ENCODE data around the gene MICA. TPM values are rescaled to one million over a fixed set of nuclear protein-coding genes. Genes with fewer than 3 reads are reported as not detected.
A peak's percentile ranks its signal among the peaks of the same experiment; 100 is the strongest.
"Not testable (repeated sequence)": the region's sequence is repeated elsewhere in the genome, so short reads cannot be mapped to it uniquely, and the experiment has no call there.

The MICA gene
- total RNA-seq, 1 donor from 2014 or later: 10.7 TPM

GRCh38 chr6:31394381-31394780 lies 9.0 kb upstream of the MICA start:
- no peak for DNase-seq (ENCODE audit: extremely low spot score, unreplicated experiment)
- no peaks in the 10 kb centered on the region for H3K9me3 Mint-ChIP-seq
- peaks cover 6% of the 10 kb centered on the region for H3K4me1 Mint-ChIP-seq (ENCODE audit: unreplicated experiment)
- H3K27me3 Mint-ChIP-seq: peaks cover 4% of the 10 kb centered on the region
- no peak overlapping the region for H3K27ac Mint-ChIP-seq
- TF ChIP-seq CTCF (conservative IDR thresholded peaks at IDR 0.05): no peak
- H3K36me3 Mint-ChIP-seq: peaks cover under 1% of the 10 kb centered on the region
- H3K4me3 Mint-ChIP-seq: no peak overlapping the region

- H3K4me1 Mint-ChIP-seq (ENCODE audit: unreplicated experiment): peaks cover 10% of the 10 kb centered on the region
- H3K27ac Mint-ChIP-seq: no peak overlapping the region
- H3K27me3 Mint-ChIP-seq: peaks cover 16% of the 10 kb centered on the region
- no peak overlapping the region for H3K4me3 Mint-ChIP-seq
- no peak for DNase-seq (ENCODE audit: extremely low spot score, unreplicated experiment)
- TF ChIP-seq CTCF (conservative IDR thresholded peaks at IDR 0.05): no peak
- H3K9me3 Mint-ChIP-seq: no peaks in the 10 kb centered on the region
- peaks cover 4% of the 10 kb centered on the region for H3K36me3 Mint-ChIP-seq
Observed at GRCh38 chr6:31395832-31396231, 7.6 kb upstream of the MICA start.

GRCh38 chr6:31396422-31397152 lies 6.8 kb upstream of the MICA start:
- peak overlapping the region; percentile 84 for H3K4me3 Mint-ChIP-seq
- H3K27ac Mint-ChIP-seq: peak overlapping the region; percentile 40
- peaks cover 4% of the 10 kb centered on the region for H3K36me3 Mint-ChIP-seq
- H3K9me3 Mint-ChIP-seq: no peaks in the 10 kb centered on the region
- peak; percentile 85 for DNase-seq (ENCODE audit: extremely low spot score, unreplicated experiment)
- H3K4me1 Mint-ChIP-seq (ENCODE audit: unreplicated experiment): peaks cover 17% of the 10 kb centered on the region
- peak; percentile 85 for TF ChIP-seq CTCF (conservative IDR thresholded peaks at IDR 0.05)
- H3K27me3 Mint-ChIP-seq: peaks cover 23% of the 10 kb centered on the region

- peak overlapping the region; percentile 84 for H3K4me3 Mint-ChIP-seq
- H3K27ac Mint-ChIP-seq: peak overlapping the region; percentile 40
- not testable (repeated sequence) for H3K9me3 Mint-ChIP-seq; H3K36me3 Mint-ChIP-seq; DNase-seq (ENCODE audit: extremely low spot score, unreplicated experiment)
- peak; percentile 5 for TF ChIP-seq CTCF (conservative IDR thresholded peaks at IDR 0.05)
- H3K4me1 Mint-ChIP-seq (ENCODE audit: unreplicated experiment): peaks cover 18% of the 10 kb centered on the region
- H3K27me3 Mint-ChIP-seq: peaks cover 28% of the 10 kb centered on the region
Observed at GRCh38 chr6:31397153-31397499, 6.3 kb upstream of the MICA start.

GRCh38 chr6:31397901-31398525 lies 5.4 kb upstream of the MICA start:
- DNase-seq (ENCODE audit: extremely low spot score, unreplicated experiment): no peak
- Mint-ChIP-seq H3K4me1 (ENCODE audit: unreplicated experiment) (peaks cover 27% of the 10 kb centered on the region), H3K4me3 (no peak overlapping the region), H3K36me3 (peaks cover 4% of the 10 kb centered on the region), H3K27ac (no peak overlapping the region), H3K27me3 (peaks cover 37% of the 10 kb centered on the region), H3K9me3 (no peaks in the 10 kb centered on the region)
- no peak for TF ChIP-seq CTCF (conservative IDR thresholded peaks at IDR 0.05)

Data from type B pancreatic cell (in vitro differentiated cells).